GM21526 (cell line): Measurements from ENCODE around the gene RIN3.

ENCODE experiments used
- ATAC-seq: cut with Tn5 transposase; IDR thresholded peaks from one replicate; pipeline ENCODE4 v1.9.1; 2021; ENCODE audit warnings: moderate library complexity; ENCODE audit not compliant: unreplicated experiment, low FRiP score

RIN3 gene

DNA sequence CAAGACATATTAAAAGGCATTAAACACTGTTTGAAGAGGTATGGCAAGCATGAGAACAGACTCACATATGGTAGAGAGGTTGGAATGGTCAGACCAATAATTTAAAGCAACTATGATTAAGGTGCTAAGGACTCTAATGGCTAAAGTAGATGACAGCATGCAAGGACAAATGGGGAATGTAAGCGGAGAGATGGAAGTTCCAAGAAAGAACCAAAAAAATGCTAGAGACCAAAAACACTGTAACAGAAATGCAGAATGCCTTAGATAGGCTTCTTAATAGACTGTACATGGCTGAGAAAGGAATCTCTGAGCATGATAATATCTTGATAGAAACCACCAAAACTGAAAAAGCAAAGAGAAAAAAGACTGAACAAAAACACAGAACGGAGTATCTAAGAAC is 77.4 kb downstream of the RIN3 start:
- no peak for ATAC-seq

DNA sequence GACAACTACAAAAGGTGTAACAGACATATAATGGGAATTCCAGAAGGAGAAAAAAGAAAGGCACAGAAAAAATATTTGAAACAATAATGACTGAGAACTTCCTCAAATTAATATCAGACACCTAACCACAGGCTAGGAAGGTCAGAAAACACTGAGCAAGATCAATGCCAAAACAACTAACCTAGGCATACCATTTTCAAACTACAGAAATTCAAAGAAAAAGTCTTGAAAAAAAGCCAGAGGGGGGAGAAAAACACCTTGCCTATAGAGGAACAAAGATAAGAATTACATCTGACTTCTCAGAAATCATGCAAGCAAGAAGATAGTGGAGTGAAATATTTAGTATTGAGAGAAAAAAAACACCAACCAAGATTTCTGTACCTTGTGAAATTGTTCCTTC is 77.8 kb downstream of the RIN3 start:
- no peak for ATAC-seq

DNA sequence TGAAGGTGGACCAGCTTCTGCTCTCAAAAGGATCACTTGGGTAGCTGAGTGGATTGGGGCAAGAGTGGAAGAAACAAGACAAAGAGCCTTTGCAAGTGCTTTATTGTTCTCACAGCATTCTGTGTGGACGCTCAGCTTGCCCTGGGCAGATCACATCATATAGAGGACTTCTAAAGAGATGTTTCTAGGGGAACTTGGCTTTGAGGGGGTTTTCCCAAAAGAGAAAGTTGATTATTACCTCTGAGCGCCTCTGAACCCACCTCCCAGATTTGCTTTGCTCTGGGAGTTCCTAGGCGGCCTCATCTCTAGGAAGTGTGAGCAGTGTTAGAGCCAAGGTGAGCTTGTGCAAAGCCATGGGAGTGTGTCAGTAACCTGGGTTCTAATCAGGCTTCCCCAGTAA is 81.7 kb downstream of the RIN3 start:
- no peak for ATAC-seq

DNA sequence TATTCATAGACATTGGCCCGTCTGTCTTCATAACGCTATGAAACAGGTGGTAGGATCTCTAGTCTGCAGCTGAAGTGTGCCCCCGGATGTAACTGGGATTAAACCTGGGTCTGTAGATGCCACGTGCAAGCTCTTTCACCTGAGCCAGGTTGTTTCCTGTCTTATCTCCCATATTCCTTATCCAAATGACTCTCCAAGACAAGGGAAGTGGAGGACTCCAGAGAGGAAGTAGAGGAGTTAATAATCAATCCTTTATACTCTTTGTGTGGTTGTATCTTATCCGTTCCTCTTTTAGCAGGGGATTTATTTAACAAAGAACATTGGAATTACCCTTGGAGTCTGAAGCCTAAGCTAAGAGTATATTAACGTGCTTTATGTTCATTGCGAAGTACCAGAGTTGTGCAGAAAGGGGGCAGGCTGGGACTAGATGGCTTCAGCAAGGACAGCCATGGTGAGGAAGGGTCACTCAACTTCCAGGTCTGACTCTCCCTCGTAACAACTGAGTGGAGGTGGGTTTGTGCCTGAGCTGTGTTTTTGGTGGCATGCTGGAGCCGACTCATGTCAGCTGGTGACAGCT is 82.8 kb downstream of the RIN3 start:
- ATAC-seq: no peak

DNA sequence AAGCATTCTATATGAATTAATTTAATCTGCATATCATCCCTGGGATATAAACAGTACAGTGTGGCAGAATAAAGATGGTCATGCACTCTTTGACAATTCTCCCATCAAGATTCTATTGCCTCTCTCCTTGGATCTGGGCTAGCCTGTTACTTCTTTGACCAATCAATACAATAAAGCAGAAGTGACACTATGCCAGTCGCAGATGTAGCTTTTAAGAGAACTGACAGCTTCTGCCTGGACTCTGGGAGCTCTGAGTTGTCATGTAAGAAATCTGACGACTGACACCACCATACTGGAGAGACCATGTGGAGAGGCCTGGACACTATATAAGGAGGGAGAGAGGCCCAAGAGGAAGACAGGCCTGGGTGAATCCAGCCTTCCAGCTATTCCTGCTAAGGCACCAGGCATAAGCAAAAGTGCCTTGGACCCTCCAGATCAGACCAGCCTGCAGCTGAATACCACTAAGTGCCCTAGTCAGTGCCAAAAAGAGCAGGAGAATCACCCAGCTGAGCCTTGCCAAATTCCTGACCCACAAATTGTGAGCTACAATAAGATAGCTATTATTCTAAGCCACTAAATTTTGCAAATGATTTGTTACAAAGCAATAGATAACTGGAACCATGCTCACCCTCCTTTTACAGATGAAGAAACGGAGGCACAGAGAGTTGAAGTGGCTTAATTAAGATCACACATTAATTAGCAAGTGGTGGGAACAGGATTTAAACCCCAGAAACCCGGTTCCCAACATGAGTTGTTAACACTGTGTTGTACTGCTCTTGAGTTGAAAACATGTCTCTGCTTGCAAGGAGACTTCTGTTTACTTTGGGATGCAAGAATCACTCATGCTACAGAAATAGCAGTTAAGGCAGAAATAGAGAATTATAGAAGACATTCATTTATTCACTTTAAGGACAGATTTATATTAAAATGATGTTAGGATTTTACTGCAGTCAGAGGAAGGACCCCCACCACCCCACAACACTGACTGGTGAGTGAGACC is 84.6 kb downstream of the RIN3 start:
- no peak for ATAC-seq

DNA sequence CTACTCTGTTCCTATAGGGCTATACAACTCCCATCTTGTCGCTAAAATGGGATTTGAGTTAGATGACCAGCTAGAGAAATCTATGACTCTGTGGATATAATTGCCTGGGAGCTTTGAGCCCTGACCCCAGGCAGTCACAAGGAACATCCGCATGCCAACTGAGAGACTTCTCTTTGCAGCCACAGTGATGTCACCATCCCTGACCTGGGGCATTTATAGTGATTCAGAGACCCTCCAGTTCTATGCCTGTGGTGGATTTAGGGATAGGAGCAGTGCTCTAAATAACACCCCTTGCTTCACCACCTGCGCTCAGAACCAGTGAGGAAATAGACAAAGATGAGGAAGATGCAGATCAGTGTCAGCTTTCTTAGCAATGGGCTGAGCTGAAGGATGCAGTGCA is 86.2 kb downstream of the RIN3 start:
- ATAC-seq: no peak

DNA sequence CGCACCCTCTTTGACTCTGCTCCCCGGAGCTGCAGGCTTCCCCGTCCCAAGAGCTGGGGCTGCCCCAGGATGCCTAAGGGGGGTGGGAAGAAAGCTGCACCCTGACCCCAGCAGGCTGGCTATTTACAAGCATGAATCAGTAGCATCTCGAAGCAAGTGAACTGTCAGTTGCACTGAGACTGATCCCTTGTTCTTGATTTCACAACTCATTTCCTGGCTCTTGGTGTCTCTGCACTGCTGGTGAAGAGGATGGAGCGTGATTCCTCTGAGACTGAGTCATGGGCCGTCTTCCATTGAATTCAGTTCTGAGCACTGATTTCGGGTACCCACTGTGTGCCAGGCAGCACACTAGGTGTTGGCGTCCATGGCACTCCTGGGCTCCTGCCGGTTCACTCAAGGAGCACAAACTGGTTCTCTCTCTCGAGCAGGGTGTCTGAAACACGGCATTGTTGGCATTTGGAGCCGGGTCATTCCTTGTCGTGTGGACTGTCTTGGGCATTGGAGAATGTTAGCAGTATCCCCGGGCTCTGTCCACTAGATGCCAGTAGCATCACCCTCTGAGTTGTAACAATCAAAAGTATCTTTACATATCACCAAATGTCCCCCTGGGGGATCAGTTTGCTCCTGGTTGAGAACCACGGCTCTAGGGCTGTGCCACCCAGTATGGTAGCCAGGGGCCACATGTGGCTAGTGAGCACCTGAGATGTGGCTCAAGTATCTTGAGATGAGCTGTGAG is 86.9 kb downstream of the RIN3 start:
- no peak for ATAC-seq

DNA sequence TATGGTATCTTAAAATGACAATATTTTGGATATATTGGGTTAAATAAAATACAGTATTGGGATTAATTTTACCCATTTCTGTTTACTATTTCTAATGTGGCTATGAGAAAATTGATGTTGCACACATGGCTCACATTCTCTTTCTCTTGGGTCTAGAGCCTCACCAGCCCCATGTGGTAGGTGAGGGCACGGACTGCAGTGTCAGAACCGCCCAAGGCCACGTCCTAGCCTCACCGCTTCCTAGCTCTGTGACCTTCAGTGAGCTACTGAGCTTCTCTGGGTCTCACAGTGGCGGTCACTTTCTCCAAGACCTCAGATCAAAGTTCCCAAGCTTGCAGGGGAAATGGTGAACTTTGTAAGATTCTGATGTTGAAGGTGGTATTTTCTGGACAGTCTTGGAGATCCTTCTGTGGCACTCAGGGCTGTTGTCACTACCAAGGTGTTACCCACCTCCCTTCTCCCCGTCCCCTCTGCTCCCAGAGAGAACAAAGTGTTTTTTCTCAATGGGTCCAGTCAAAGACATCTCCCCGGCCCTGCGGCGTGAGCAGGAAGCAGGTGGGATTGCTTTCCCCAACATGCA is 87.6 kb downstream of the RIN3 start:
- no peak for ATAC-seq

DNA sequence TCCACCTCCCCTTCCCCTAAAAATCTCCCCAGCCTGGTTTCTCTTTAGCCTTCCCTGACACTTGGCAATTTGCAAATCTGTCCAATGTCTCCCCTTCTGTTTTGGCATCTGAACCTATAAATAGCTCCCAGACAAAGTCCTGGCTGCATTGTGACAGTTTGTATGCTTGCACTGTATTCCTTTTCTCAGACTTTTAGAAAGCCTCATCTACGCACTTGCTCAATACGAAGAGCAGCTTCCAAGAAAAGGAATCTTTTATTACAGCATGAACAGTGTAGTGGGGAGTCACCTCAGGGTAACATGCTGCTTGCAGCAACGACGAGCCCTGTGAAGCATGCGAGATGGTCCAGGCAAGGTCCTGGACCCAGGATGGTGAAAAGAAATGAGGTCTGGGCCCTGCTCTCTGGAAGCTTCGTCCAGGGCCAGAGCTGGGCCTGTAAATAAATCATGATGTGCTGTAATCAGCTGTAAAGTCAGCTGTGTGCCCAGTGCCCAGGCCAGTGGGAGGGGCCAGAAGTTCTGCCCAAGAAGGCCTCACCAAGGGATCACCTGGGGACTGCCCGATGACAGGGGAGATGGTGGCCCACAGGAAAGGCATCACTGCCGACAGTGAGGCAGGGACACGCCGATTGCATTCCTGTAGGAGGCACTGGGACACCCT is 88.3 kb downstream of the RIN3 start:
- no peak for ATAC-seq

DNA sequence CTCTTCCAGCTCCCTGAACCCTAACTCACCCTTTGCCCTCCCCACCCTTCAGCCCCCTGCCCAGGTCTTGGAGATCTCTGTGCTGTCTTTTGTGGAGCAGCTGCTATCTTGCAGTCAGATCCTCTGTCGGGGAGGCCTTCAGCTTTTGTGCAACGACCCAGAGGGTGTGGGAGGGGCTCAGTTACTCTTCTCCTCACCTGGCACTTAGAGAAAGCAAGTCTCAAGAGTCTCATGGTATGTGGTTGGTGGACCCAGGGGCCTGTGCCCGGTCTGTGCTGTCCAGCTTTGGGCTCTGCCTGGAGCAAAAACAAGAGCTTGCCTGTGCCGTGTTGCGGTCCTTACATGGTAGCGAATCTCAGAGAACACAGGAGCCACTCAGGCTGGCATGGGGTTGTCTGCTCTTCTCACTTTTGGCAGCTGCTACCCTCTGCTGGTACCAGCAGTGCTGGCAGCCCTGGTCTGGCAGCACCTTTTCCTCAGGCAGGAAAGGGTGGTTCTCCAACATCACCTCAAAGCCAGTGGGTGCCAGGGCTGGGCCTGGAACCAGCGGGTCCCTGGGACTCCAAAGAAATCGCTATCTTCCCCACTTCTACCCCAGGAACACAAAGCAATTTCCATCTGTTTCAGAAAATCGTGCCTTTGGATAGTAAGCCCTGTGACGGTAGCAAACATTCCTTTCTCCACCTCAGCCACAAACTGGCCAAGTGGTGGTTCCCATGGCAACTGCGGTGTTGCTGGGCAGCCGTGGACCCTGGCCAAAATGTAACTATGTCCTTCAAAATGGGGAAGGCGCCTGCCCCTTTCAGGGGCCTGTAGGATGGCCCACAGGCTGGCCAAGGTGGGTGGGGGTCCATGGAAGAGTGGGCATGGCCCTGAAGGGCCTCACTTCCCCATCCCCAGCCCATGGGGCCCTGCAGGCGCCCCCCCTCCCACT is 90.0 kb downstream of the RIN3 start:
- ATAC-seq: no peak

DNA sequence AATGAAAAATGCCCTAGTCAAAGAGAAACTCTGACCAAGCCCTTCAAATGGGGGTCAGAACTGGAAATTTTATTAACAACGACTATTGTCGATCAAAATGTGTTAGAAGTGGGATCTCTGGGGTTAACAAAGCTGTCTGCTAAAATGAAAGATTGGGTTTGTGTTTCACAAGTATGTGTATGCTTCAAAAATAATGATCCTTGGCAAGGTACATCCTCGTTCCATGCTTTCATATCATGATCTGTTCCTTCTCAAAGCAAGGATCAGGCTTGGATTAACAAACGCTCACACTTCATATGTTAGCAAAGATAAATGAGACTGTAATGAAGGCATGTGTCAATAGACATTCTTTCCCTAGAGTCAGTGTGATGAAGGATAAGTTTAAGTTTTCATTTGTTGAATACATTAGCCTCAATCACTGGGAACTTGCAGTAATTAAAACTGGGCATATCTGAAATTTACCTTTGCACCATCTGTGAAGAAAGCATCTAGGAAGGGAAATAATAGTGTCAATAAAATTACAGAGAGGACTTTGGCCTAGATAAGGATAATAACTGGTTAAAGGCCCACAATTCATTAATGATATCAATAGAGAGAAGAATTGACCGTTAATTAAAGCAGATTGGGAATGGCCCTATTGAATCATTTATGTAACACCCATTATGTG is 91.8 kb downstream of the RIN3 start:
- ATAC-seq: no peak

DNA sequence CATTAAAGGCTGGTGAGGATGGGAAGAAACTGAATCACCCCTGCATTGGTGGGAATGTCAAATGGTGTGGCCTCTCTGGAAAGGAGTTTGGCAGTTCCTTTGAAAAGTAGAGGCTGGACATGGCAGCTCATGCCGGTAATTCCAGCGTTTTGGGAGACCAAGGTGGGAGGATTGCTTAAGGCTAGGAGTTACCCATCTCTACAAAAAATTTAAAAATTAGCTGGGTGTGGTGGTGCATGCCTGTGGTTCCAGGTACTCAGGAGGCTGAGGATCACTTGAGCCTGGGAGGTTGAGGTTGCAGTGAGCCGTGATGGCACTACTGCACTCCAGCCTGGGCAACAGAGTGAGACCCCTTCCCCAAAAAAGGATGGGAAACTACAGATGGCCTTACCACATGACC is 93.7 kb downstream of the RIN3 start:
- ATAC-seq: no peak

DNA sequence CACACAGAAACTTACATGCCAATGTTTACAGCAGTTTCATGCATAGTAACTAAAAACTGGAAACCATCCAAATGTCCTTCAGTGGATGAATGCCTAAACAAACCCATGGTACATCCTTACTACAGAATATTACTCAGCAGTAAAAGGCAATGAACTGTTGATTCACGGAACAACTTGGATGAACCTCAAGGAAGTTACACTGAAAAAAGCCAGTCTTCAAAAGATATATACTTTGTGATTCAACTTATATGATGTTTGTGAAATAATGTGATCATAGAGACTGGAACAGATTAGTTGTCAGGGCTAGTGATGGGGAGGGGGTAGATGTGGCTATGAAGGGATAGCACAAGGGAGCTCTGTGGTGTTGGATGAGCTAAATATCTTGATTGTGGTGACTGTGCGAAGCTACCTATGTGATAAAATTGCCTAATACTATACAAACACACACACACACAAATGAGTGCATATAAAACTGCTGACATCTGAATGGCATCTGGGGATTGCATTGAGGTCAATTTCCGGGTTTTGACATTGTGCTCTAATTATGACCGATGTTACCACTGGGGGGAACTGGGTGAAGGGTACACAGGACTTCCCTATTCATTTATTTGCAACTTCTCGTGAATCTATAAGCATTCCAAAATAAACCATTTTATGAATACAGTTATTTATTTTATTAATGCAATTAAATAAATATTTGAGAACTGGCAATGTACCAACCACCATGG is 94.3 kb downstream of the RIN3 start:
- ATAC-seq: no peak

DNA sequence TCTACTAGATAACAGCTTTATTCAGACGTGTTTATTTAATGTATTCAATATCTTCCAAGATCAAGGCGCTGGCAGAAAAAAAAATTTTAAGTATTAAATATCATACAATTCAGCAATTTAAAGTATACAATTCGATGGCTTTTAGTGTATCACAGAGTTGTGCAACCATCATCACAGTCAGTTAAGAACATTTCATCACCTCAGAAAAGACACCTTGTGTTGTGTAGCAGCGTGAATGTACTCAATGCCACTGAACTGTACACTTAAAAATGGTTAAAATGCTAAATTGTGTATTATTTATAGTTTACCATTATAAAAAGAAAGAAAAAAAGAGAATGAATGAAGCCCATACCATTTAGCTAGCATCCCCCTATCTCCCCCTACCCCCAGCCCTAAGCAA is 96.4 kb downstream of the RIN3 start:
- no peak for ATAC-seq

DNA sequence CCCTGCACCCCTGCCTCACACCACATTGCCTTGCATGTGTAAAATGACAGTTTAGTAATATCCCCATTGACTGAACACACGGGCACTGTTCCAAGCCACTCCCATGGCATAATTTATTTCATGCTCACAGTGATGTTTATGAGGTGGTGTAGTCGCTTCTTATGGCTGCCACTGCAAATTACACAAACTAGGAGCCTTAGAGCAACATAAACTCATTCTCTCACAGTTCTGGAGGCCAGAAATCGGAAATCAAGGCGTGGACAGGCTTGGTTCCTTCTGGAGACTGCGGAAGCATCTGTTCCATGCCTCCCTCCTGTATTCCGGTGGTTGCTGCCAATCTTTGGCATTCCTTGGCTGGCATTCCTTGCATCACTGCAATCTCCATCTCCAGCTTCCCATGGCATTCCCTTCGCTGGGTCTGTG is 97.3 kb downstream of the RIN3 start:
- ATAC-seq: no peak

DNA sequence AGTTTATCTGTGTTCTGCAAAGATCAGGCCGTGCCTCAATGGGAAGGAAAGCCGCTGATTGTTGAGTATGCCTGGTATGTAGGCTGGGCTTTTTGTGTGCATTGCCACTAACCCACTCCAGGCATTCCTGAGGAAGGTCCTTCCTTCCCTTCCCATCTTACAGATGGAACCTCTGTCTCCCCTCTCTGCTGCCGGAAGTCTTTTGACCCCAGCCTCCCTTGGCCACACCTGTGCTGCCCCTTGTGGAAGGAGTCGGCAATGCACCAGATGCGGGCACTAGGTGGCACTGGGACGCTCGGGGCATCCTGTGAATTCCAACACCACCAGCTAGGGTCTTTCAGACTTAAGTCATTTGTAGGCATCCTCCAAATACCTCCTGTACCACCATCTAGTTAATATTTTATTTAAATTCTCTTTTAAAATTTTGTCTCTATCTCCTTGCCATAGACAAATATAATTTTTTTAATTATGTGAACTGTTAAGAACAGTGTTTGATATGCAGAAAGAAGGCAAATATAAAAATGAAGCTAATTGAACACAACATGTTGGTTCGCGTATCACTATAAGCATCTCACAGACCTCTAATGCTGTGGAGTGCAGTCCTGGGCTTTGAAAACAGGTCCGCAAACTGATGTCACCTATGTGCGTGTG is 99.6 kb downstream of the RIN3 start:
- ATAC-seq: no peak

DNA sequence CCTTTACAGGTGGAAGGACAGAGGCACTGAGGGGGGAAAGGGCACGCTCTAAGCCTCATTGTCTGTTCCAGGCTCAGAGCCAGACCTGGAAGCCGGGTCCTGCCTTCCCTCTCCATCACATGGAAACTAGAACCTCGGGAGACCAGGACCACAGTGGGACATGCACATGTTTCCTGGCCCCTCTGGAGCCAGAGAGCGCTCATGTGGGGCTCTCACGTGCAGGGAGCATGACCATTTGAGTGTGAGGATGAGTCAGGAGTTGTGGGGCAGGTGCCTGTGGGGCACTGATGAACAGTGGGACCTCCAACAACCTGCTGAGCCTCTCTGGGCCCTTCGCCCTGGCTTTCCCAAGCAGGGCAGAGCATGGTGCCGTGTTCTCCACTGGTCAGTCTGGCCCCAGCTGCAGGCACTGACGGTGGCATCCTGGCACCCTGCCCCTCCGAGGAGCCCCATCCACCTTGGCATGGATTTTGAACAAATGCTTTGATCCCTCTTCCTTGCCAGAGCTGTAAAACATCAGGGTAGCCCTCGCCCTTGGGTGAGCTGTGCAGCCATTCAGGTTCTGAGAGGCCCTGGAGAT is 100.2 kb downstream of the RIN3 start:
- no peak for ATAC-seq
